HG03565 (cell line): ENCODE measurements around the gene SIGMAR1.
"Not testable (repeated sequence)": the region's sequence is repeated elsewhere in the genome, so short reads cannot be mapped to it uniquely, and the experiment has no call there.

Source experiments
- ATAC-seq: cut with Tn5 transposase; IDR thresholded peaks from one replicate; pipeline ENCODE4 v1.9.1; 2021; ENCODE audit warnings: mild to moderate bottlenecking, moderate library complexity; ENCODE audit not compliant: unreplicated experiment

The SIGMAR1 gene

GRCh38 chr9:34655394-34655793, 17.8 kb upstream of the SIGMAR1 start:
- no peak for ATAC-seq

GRCh38 chr9:34654323-34655051, 16.9 kb upstream of the SIGMAR1 start:
- ATAC-seq: no peak

GRCh38 chr9:34653151-34654072, 15.8 kb upstream of the SIGMAR1 start:
- ATAC-seq: no peak

GRCh38 chr9:34652602-34653000, 15.0 kb upstream of the SIGMAR1 start:
- no peak for ATAC-seq

- no peak for ATAC-seq
These were observed 14.5 kb upstream of the SIGMAR1 start, which contains the start of gene IL11RA for GRCh38 chr9:34651876-34652601. Gene IL11RA (plus strand): TSS chr9:34652185. CDS start chr9:34655218, 3,033 bp downstream.

- ATAC-seq: no peak
These were observed 13.7 kb upstream of the SIGMAR1 start for GRCh38 chr9:34651321-34651720.

GRCh38 chr9:34650816-34651215, 13.2 kb upstream of the SIGMAR1 start:
- ATAC-seq: no peak

- ATAC-seq: no peak
These were observed 11.1 kb upstream of the SIGMAR1 start for GRCh38 chr9:34648673-34649072.

- ATAC-seq: no peak
These were observed 10.1 kb upstream of the SIGMAR1 start for GRCh38 chr9:34647651-34648050.

- ATAC-seq: peak; percentile 12
These were observed 9.5 kb upstream of the SIGMAR1 start for GRCh38 chr9:34647084-34647403.

GRCh38 chr9:34646211-34647083, 8.9 kb upstream of the SIGMAR1 start, which contains the start of gene GALT:
Gene GALT (plus strand): TSS chr9:34646675. CDS start chr9:34646705, 30 bp downstream.
- ATAC-seq: peak; percentile 67

GRCh38 chr9:34644766-34645314, 7.3 kb upstream of the SIGMAR1 start:
- no peak for ATAC-seq

GRCh38 chr9:34642679-34643078, 5.1 kb upstream of the SIGMAR1 start:
- ATAC-seq: no peak

- ATAC-seq: not testable (repeated sequence)
These were observed 1.7 kb upstream of the SIGMAR1 start for GRCh38 chr9:34639322-34639721.

GRCh38 chr9:34638138-34638445, 505 bp upstream of the SIGMAR1 start:
- ATAC-seq: no peak

- peak; percentile 1 for ATAC-seq
These were observed 714 bp downstream of the SIGMAR1 start for GRCh38 chr9:34636791-34637355.

- ATAC-seq: no peak
These were observed 2.0 kb downstream of the SIGMAR1 start for GRCh38 chr9:34635556-34635955.

GRCh38 chr9:34634551-34635248, 2.9 kb downstream of the SIGMAR1 start:
- ATAC-seq: no peak

GRCh38 chr9:34633851-34634550, 3.6 kb downstream of the SIGMAR1 start:
- ATAC-seq: peak; percentile 31
